NCI-H774 (cell line): Measurements from ENCODE around the gene GAL3ST1.
"Not testable (repeated sequence)": the region's sequence is repeated elsewhere in the genome, so short reads cannot be mapped to it uniquely, and the experiment has no call there.

Experiments used
- DNase-seq: peaks from one replicate; lab custom pipeline; 2025; lab: John Stamatoyannopoulos, UW

The GAL3ST1 gene, protein sequence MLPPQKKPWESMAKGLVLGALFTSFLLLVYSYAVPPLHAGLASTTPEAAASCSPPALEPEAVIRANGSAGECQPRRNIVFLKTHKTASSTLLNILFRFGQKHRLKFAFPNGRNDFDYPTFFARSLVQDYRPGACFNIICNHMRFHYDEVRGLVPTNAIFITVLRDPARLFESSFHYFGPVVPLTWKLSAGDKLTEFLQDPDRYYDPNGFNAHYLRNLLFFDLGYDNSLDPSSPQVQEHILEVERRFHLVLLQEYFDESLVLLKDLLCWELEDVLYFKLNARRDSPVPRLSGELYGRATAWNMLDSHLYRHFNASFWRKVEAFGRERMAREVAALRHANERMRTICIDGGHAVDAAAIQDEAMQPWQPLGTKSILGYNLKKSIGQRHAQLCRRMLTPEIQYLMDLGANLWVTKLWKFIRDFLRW

DNA sequence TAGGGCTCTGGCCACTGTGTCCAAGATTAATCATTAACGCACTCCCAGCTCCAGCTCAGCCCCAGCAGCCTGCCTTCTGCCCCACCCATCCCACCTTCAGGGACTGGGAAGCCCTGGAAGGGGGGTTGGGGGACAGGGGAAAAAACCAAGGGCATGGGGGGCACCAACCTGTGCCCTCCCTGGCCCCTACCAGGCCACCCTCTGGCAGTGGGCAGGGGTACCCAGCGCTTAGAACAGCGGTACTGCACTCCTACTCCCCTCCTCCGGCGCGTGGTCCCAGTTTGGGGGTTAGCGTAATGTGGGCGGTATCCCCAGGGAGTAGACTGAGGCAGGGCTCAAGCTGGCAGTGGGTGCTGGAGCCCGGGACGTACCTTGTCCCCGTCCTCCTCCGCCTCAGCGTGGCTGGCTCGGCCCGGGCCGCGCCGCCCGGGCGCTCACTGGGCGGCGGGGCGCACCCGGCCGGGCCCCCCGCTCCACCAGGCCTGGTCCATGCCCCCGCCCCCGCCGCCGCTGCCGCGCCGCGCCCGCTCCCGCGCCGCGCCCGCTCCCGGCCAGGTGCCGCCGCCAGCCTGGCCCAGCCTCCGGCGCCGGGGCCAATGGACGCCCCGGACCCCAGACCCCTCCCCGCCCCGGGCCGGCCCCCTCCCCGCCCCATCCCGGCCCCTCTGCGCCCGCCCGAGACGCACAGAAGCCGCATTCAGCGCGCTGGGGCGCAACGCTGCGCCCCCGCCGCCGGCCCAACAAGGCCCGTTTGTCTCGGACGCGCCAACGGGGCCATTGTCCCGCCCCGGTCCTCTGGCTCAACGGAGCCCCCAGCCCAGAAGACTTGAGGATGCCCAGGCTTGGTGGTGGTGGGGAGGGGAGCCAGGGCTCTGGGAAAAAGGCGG lies at the start of gene GAL3ST1:
Gene GAL3ST1 (minus strand): TSS at position 571 of the 887 bp plus-strand sequence. CDS start 17,273 bp downstream, outside the sequence.
- DNase-seq = no peak

DNA sequence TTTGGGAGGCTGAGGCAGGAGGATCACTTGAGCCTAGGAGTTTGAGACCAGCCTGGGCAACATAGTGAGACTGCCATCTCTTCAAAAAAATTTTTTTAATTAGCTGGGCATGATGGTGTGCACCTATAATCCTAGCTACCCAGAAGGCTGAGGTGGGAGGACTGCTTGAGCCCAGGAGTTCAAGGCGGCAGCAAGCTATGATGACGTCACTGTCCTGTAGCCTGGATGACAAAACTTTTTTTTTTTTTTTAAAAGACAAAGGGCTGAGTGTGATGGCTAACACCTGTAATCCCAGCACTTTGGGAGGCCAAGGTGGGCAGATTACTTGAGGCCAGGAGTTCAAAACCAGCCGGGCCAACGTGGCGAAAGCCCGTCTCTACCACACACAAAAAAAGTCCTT lies 45.4 kb upstream of the GAL3ST1 start:
- DNase-seq = not testable (repeated sequence)

DNA sequence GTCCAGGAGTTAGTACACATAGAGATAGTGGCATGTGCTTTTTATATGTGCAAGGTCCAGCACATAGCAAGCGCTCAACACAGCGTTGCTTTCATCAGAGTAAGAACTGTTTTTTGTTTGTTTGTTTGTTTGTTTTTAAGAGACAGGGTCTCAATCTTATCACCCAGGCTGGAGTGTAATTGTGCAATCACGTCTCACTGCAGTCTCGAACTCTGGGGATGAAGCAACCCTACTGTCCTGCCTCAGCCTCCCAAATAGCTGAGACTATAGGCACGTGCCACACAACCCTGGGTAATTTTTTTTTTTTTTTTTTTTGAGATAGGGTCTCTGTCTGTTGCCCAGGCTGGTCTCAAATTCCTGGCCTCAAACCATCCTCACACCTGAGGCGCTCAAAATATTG lies 43.4 kb upstream of the GAL3ST1 start:
- DNase-seq = no peak

DNA sequence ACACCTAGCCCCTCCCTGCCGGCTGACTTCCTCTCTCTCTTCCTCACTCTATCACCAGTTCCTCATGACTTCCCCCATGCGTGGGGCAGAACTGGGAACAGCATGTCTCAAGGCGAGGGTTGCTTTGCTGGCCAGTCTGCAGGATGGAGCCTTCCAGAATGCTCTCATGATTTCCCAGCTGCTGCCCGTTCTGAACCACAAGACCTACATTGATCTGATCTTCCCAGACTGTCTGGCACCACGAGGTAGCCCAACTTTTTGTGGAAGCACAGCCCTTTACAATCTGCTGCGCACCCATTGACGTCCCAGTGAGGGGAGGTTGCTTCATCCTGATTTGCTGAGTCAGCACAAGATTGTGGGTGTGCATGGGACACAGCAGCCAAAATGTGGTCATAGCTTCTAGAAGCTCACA lies 41.1 kb upstream of the GAL3ST1 start:
- DNase-seq = no peak

DNA sequence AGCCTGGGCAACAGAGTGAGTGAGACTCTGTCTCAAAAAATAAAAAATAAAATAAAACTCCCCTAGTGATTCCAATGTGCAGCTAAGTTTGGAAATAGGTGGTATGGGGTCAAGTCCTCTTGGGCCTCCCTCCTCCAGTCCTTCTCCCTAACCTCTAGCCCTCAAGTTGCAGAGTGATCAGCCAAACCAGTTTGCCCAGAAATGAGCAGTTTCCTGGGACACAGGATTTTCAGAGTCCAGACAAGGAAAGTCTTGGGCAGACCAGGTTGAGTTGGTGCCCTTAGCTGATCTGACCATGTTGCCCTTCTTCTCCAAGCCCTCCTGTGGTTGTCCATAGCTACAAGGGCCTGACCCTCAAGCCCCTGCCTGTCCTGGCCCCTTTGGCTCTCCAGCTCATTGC lies 40.4 kb upstream of the GAL3ST1 start:
- DNase-seq = no peak

DNA sequence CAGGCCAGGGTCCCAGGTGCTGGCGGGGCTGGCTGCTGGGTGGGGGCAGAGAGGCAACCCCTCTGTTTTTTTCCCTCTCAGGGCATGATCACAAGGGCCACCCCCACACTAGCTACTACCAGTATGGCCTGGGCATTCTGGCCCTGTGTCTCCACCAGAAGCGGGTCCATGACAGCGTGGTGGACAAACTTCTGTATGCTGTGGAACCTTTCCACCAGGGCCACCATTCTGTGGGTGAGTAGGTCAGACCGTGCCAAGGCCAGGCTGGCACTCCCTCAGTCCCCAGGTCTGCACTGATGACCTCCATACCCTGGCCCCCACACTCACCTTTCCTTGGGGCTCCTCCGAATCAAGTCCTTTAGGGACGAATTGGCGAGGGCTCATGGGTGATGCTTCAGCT lies 39.8 kb upstream of the GAL3ST1 start:
- DNase-seq = no peak

DNA sequence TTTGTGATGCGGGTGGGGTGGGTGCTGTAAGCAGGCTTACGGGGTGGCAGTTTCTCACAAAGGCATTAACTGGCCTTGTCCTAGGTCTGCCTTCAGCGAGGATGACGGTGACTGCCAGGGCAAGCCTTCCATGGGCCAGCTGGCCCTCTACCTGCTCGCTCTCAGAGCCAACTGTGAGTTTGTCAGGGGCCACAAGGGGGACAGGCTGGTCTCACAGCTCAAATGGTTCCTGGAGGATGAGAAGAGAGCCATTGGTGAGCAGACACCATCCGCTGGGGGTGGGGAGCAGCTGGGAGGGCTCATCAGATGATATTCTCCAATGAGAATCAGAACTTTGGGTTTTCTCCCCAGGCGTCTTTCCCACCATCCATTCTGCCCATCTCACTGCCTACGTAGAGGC lies 38.3 kb upstream of the GAL3ST1 start:
- no peak for DNase-seq

DNA sequence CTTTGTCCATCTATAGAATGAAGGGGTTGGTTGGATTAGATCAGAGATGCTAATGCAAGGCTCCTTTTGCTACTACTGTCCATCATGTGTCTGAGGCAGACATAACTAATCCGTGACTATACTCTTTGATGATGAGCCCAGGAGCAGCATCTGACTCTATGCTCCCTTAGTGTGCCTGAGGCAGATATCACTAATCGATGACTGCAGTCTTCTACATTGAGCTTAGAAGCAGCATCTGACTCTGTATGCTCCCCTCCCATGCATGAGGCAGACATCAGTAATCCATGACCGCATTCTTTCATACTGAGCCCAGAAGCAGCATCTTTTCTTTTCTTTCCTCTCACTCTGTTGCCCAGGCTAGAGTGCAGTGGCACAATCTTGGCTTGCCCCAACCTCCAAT lies 36.7 kb upstream of the GAL3ST1 start:
- no peak for DNase-seq

DNA sequence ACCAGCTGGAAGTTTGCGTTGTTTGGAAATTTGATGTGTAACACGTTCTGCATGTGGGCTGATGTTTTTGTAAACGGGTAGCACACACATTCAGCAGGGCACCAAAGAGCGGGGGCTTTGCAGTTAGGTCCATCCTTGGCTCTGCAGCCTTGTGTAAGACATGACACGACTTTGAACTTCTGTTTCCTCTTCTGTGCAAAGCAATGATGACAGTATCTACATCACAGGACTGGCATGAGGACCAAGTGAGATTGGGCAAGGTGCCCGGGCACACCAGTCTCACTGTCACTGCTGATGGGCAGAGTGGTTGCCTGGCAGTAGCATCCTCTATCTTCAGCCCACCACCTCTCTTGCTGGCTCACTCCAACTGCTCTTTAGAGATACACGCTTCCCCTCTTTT lies 35.8 kb upstream of the GAL3ST1 start:
- DNase-seq = no peak

DNA sequence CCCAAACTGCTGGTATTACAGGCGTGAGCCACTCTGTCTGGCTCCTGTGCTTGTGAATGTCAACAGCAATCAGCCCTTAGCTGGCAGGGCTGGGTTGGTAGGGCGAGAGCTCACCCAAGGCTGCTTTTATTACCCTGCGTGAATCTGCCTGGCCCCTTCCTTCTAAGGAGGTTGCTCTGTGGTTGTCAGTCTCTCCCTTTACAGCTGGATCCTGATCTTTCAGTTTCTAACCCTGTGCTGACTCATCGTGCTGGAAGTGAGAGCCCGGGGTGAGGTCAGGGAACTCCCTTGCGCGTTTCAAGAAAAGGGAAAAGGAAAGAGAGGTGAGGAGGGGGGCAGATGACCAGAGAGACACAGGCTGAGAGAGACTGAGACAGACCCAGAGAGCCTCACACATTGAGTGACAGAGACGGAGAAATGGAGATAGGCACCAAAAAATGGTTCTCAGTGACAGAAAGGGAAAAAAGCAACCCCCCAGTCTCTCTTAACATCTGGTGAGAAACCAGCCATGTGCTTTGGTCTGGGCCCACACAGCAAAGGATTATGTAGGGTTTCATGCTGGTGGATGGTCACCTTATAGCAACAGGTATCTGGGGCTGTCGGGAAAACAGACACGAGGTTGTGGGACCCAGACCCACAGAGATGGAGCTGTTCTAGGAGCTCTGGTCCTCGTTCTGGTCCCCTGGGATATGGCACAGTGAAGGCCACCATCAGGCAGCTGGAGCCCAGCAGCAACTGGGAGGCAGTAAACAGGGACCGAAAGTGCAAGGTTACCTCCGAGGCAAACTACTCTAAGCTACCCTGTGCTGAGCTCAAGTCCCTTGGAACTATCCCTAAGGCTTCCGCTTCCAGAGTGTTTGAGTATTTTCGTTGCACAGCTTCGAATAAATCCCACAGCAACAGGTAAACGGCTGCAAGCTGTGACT lies 35.1 kb upstream of the GAL3ST1 start:
- no peak for DNase-seq

DNA sequence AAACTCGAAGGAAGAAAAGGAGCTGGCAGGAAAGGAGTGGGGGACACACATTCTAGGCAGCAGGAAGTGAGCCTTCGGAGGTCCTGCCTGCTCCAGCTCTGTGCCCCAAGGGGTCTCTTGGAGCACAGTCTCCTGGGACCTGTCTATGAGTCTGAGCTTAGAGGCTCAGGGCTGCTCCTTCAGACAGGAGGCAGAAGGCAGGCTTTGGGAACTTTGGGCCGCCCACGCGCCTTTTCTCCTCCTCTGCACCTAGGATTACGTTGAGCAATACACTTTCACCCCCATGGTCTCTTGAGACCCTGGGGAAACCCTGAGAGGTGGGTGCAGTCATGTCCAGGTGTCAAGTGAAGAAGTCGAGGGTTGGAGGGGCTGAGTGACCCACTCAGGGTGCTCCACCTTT lies 33.5 kb upstream of the GAL3ST1 start:
- DNase-seq = no peak

DNA sequence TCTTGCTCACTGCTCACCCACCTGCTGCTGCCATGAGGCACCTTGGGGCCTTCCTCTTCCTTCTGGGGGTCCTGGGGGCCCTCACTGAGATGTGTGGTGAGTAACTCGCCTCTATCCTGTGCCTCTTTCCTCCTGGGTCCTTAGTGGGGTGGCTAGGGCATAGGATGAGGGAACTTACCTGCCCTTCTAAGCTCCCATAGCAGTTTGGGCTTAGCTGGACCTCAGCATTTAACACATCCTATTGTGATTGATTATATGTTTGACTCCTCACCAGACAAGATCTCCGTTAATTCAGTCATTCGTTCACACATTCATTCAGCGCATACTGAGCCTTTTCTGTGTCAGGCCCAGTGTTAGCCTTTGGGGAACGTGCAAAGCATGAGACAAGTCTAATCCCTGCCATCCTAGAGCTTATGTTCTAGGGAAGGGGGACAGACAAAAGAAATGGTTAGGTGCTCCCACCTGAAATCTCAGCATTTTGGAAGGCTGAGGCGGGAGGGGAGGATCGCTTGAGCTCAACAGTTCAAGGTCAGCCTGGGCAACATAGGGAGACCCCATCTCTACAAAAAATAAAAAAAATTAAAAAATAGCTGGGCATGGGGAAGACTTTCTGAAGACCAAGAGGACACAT lies 33.0 kb upstream of the GAL3ST1 start:
- DNase-seq = no peak

DNA sequence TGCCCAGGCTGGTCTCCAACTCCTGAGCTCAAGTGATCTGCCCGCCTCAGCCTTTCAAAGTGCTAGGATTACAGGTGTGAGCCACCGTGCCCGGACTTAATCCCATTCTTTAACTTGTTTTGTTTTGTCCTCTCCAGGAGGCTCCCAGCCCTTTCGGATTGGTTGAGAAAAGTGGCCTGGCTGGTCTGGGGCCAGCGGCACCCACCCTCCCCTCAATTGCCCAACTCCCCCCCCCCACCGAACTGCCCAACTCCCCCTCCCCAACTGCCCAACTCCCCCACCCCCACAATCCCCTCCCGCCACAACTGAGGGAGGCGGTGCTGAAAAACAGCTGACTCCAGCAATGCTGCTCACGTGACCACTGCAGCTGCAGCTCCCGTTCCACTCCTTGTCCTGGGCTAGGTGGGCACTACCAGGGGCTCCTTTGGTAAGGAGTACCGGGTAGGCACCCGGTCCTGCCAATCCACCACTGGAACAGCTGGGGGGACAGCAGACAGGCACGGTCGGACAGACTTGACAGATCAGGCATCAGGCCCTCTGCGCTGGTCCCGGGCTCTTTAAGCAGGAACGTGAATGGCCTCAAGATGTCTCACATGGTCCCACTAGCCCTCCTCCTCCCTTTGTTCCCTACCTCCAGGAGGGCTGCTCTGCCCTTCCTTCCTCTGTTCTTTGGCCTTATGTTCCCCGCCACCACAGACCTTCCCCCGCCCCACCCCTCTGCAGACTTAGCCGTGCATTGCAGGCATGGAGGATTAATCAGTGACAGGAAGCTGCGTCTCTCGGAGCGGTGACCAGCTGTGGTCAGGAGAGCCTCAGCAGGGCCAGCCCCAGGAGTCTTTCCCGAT lies 32.2 kb upstream of the GAL3ST1 start, which contains the start of gene TCN2:
Gene TCN2 (plus strand): TSS at position 720 of the 845 bp plus-strand sequence. CDS start 158 bp downstream, outside the sequence.
- no peak for DNase-seq

DNA sequence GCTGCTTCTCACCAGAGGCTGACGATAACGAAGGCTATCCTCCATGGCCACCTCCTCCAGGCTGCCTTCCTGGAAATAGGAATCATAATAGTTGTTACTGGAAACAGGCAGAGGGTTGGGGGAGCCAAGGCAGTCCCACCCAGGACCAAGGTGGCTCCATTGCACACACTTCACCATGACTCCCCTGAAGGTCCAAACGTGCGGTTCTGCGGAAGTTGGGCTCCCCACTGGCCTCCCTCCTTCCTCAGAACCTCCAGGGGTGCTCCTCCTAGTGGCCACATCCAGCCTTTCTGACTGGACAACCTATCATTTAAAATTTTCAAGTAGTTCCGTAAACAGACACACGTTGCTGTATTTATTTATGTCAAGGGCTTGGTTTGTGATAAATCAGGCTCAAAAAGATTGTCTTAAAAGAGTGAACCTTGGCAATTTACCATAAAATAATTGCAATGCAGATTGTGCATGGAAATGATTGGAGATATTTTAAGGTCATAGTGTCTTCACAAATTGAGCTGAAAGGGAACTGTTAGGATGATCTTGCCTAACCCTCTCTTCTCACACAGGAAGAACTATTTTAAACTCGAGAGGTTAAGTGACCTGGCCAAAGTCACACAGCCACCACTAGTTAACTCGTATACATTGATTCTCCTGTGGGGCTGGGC lies 31.1 kb upstream of the GAL3ST1 start:
- DNase-seq = peak; percentile 19

DNA sequence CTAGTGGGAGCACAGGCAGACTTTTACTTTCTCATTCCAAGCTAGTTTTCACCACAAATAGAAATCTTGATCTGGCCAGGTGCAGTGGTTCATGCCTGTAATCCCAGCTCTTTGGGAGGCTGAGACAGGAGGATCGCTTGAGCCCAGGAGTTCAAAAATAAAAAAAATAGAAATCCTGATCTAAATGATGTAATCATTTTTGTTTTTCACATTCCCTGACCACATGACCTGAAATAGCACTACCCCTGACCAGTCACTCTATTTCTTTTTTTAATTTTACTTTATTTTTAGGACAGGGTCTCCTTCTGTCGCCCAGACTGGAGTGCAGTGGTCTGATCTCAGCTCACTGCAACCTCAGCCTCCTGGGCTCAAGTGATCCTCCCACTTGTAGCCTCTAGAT lies 30.3 kb upstream of the GAL3ST1 start:
- no peak for DNase-seq

DNA sequence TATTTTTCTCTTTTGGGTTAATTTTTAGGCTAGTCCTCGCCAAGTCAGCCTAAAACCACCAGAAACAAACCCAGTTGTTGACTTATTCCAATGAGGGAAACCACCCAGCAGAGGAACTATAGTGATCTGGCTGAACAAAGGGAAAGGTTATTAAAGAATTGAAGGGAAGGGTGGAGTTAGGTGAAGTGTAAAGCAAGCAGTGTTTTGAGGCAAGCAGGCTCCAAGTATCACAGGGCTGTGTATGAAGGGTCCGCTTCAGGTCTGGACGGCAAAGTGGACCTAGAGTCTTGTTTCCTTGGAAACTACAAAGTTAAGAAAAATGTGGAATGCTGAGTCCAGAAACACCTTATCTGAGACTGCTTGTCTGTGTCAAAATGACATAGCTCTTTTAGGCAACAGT lies 29.3 kb upstream of the GAL3ST1 start:
- no peak for DNase-seq

DNA sequence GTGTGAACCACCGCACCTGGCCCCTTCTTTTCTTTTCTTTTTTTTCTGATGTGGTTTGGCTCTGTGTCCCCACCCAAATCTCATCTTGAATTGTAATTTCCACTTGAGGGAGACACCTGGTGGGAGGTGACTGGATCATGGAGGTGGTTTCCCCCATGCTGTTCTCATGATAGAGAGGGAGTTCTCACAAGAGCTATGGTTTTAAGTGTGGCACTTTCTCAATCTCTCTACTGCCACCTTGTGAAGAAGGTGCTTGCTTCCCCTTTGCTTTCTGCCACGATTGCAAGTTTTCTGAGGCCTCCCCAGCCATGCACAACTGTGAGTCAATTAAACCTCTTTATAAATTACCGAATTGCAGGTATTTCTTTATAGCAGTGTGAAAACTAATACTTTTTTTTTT lies 27.6 kb upstream of the GAL3ST1 start:
- no peak for DNase-seq

DNA sequence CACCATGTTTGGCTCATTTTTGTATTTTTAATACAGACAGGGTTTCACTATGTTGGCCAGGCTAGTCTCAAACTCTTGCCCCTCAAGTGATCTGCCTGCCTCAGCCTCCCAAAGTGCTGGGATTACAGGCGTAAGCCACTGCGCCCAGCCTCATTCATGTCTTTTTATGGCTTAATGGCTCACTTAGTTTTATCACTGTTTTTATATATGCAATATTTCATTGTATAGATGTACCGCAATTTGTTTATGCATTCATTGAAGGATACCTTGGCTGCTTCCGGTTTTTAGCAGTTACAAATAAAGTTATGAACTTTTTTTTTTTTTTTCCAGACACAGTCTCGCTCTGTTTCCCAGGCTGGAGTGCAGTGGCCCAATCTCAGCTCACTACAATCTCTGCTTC lies 27.0 kb upstream of the GAL3ST1 start:
- DNase-seq = no peak

DNA sequence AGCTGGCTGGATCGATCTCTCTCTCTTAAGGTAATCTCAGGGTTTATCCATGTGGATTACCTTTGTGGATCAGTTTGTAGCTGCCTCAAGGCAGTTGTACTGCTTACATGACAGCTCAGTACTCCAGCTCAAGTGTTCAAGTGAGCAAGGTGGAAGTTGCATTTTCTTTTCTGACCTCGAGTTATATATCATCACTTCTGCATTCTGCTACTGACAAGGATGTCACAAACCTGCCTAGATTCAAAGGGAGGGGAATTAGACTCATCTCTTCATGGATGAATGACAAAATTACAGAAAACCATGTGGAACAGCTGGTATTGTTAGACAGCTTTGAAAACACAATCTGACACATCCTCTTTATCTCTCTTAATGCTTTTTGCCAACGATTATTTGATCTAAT lies 26.5 kb upstream of the GAL3ST1 start:
- no peak for DNase-seq

DNA sequence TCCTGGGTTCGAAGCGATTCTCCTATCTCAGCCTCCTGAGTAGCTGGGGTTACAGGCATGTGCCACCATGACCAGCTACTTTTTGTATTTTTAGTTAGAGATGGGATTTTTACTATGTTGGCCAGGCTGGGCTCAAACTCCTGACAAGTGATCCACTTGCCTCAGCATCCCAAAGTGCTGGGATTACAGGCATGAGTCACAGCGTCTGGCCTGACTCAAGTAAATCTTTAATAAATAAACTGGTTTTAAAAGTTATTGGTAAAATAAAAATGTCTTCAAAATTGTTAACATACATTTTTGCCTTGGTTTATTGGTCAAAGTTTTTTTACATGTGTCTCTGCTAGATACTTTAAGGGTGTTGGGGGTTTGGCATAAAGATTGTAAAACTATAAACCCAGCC lies 24.5 kb upstream of the GAL3ST1 start:
- no peak for DNase-seq
